H4 (cell line): ENCODE results near the gene NUP93. TPM values are rescaled to one million over a fixed set of nuclear protein-coding genes. Genes with fewer than 3 reads are reported as not detected.

Experiments
- DNase-seq: peaks from one replicate; pipeline ENCODE4 v3.0.0-alpha.2; 2015; ENCODE audit warnings: low spot score
- total RNA-seq: library from RNA; depleted of rRNA; stranded (reverse); fragments of >200 nt; shearing (Covaris generic); gene quantifications from 2 replicates; pipeline ENCODE4 v1.2.3, GENCODE V29; 2014; rRNA removed

Gene NUP93
- total RNA-seq, 1 experiment from 2014 or later: 89.0 TPM

GRCh38 chr16:56892705-56893104 lies 162.8 kb downstream of the NUP93 start:
- DNase-seq: no peak

GRCh38 chr16:56894331-56894917 lies 164.5 kb downstream of the NUP93 start:
- DNase-seq: no peak

- no peak for DNase-seq
Observed at GRCh38 chr16:56895813-56896212, 165.9 kb downstream of the NUP93 start.

- DNase-seq: no peak
Observed at GRCh38 chr16:56896244-56896643, 166.3 kb downstream of the NUP93 start.

- DNase-seq: no peak
Observed at GRCh38 chr16:56897026-56897799, 167.3 kb downstream of the NUP93 start.

GRCh38 chr16:56898847-56899246 lies 168.9 kb downstream of the NUP93 start:
- no peak for DNase-seq

Other genes with a start within 250 kb of the NUP93 start
- 46.6 and 52.3 TPM in 2 replicates for gene BBS2, start 210.1 kb upstream of the NUP93 start, total RNA-seq
- not detected in 2 replicates for gene MT4, start 165.1 kb upstream of the NUP93 start, total RNA-seq
- not detected in 2 replicates for gene MT3, start 140.6 kb upstream of the NUP93 start, total RNA-seq
- gene MT2A, start 121.5 kb upstream of the NUP93 start, total RNA-seq: 98.0 and 122 TPM in 2 replicates
- gene MT1E, start 104.3 kb upstream of the NUP93 start, total RNA-seq: not detected in 2 replicates
- gene MT1M, start 97.5 kb upstream of the NUP93 start, total RNA-seq: not detected in 2 replicates
- gene MT1A, start 91.5 kb upstream of the NUP93 start, total RNA-seq: not detected in 2 replicates
- gene MT1B, start 78.2 kb upstream of the NUP93 start, total RNA-seq: not detected in 2 replicates
- gene MT1F, start 72.2 kb upstream of the NUP93 start, total RNA-seq: 0.14 TPM in 1 of 2 replicates, not detected in the other
- gene MT1G, start 62.1 kb upstream of the NUP93 start, total RNA-seq: not detected in 2 replicates
- not detected in 2 replicates for gene MT1H, start 60.3 kb upstream of the NUP93 start, total RNA-seq
- gene MT1X, start 47.7 kb upstream of the NUP93 start, total RNA-seq: 78.7 and 86.8 TPM in 2 replicates
- gene SLC12A3, start 135.1 kb downstream of the NUP93 start, total RNA-seq: not detected in 2 replicates
- 70.1 and 86.3 TPM in 2 replicates for gene HERPUD1, start 202.0 kb downstream of the NUP93 start, total RNA-seq
- not detected in 2 replicates for gene CETP, start 231.8 kb downstream of the NUP93 start, total RNA-seq